GM18505 (cell line): ENCODE results near the gene GNB1.

Experiments used
- ATAC-seq: cut with Tn5 transposase; IDR thresholded peaks from one replicate; pipeline ENCODE4 v1.9.1; 2021; ENCODE audit not compliant: unreplicated experiment
- POLR2A ChIP-seq: IDR thresholded peaks from 4 replicates; pipeline ENCODE4 v1.6.1; 2011; ENCODE audit warnings: borderline replicate concordance; ENCODE audit not compliant: insufficient read depth, insufficient read length; ENCODE audit errors: extremely low read depth

The GNB1 gene

GRCh38 chr1:1785666-1786065 lies 105.2 kb downstream of the GNB1 start:
- no peak for ATAC-seq
- no peak for TF ChIP-seq POLR2A

- ATAC-seq = no peak
- TF ChIP-seq POLR2A = no peak
Observed at GRCh38 chr1:1784933-1785332, 106.0 kb downstream of the GNB1 start.

- no peak for TF ChIP-seq POLR2A
- no peak for ATAC-seq
Observed at GRCh38 chr1:1783320-1783719, 107.6 kb downstream of the GNB1 start.

- TF ChIP-seq POLR2A = peak; percentile 38
- no peak for ATAC-seq
Observed at GRCh38 chr1:1782399-1783221, 108.3 kb downstream of the GNB1 start.

- ATAC-seq = no peak
- no peak for TF ChIP-seq POLR2A
Observed at GRCh38 chr1:1781526-1781903, 109.4 kb downstream of the GNB1 start.

- peak; percentile 31 for TF ChIP-seq POLR2A
- ATAC-seq = no peak
Observed at GRCh38 chr1:1780598-1781525, 110.0 kb downstream of the GNB1 start.

GRCh38 chr1:1779691-1780597 lies 110.9 kb downstream of the GNB1 start:
- TF ChIP-seq POLR2A = peak; percentile 66
- no peak for ATAC-seq

- no peak for TF ChIP-seq POLR2A
- no peak for ATAC-seq
Observed at GRCh38 chr1:1779320-1779675, 111.6 kb downstream of the GNB1 start.

GRCh38 chr1:1778663-1779319 lies 112.1 kb downstream of the GNB1 start:
- peak; percentile 38 for TF ChIP-seq POLR2A
- ATAC-seq = peak; percentile 55

GRCh38 chr1:1777950-1778662 lies 112.8 kb downstream of the GNB1 start, which contains the start of gene NADK:
TSS of gene NADK (minus strand) at chr1:1778470. CDS start at chr1:1765406, 13,064 bp downstream.
- ATAC-seq = peak; percentile 46
- peak; percentile 60 for TF ChIP-seq POLR2A

- ATAC-seq = no peak
- TF ChIP-seq POLR2A = no peak
Observed at GRCh38 chr1:1777583-1777899, 113.3 kb downstream of the GNB1 start.

- ATAC-seq = no peak
- no peak for TF ChIP-seq POLR2A
Observed at GRCh38 chr1:1776672-1777582, 114.0 kb downstream of the GNB1 start.
